Prostate gland (tissue), 2 donors: Measurements from ENCODE around the gene ANKS6.

Experiments
- POLR2A ChIP-seq: fragments of 450-650 bp; IDR thresholded peaks from one replicate; pipeline ENCODE4 v1.6.1; 2016; ENCODE audit warnings: antibody characterized with exemption, mild to moderate bottlenecking
- TF ChIP-seq, protein P1 (sequence below), 4 experiments: fragments of 200-600 bp in 2 of 4; fragments of 450-650 bp in 2 of 4; sonication (generic) in 2 of 4; IDR thresholded peaks; 1 replicate in 3 of 4; 2 replicates in 1 of 4; pipeline ENCODE4 v1.5.1; 2016 to 2019; ENCODE audit warnings: antibody characterized with exemption in 4 of 4, mild to moderate bottlenecking in 2 of 4, moderate library complexity in 2 of 4

DNA sequence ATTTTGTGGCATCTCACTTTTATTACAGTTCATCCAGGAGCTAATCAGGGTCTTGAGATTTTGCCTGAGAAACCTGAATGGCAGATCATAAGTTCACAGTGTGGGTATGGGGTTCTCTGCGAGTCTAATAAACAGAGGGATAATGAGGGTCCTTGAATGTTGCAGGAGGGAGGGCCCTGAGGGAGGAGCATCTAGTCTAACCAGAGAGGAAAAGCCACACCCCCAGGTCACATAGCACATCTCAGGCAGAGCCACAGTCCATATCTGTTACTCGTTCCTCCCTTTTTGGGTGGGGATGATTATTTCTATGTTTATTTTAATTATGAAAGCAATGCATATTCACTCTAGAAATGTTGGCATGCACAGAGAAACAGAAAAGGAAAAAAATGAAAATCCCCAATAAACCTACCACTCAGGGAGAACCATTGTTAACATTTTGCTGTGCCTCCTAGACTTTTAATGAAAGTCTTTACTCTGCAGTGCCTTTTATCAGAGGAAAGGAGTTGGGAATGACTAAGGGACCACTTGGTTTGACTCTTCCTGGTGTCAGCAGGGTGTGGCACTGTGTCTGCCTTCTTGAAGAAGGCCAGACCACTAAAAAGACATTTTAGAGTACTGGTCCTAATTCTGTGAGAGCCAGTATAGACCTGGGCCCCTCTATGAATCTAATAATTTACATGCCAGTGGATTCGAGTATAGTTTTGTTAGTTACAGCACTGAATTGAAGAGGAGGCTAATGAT lies 13.9 kb upstream of the ANKS6 start:
- TF ChIP-seq POLR2A = no peak
- TF ChIP-seq, protein P1, sequence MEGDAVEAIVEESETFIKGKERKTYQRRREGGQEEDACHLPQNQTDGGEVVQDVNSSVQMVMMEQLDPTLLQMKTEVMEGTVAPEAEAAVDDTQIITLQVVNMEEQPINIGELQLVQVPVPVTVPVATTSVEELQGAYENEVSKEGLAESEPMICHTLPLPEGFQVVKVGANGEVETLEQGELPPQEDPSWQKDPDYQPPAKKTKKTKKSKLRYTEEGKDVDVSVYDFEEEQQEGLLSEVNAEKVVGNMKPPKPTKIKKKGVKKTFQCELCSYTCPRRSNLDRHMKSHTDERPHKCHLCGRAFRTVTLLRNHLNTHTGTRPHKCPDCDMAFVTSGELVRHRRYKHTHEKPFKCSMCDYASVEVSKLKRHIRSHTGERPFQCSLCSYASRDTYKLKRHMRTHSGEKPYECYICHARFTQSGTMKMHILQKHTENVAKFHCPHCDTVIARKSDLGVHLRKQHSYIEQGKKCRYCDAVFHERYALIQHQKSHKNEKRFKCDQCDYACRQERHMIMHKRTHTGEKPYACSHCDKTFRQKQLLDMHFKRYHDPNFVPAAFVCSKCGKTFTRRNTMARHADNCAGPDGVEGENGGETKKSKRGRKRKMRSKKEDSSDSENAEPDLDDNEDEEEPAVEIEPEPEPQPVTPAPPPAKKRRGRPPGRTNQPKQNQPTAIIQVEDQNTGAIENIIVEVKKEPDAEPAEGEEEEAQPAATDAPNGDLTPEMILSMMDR (IDR thresholded peaks at IDR 0.05) = no peak
